ENCODE data around the gene NAP1L5. TPM values are rescaled to one million over a fixed set of nuclear protein-coding genes. Genes with fewer than 3 reads are reported as not detected.

The NAP1L5 gene
- total RNA-seq, 2 donors from 2014 or later: 7.7 to 10.5 TPM

DNA sequence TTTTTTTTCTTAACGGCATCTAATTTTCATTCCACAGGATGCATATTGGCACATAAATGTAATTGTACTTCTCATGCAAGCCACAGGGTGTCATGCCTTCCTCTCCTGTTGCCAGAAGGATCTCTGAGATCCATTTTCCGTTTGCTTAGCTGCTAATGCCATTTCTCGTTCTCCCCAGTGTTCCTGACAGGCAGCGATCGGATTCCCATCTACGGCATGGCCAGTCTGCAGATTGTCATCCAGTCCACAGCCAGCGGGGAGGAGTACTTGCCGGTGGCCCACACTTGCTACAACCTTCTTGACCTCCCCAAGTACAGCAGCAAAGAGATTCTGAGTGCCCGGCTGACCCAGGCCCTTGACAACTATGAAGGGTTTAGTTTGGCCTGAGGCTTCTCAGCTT, 8.9 kb upstream of the NAP1L5 start:
- WGBS: 33% methylated on average over 9 of the region's 9 CpGs
- Histone ChIP-seq H3K27ac (peak overlapping the region; percentile 53 to 54), H3K36me3 (peaks cover 0 to 6% of the 10 kb centered on the region in 2 donors), H3K27me3 (replicated peaks; ENCODE audit: insufficient read depth) (no peaks in the 10 kb centered on the region), H3K4me1 (replicated peaks) (no peaks in the 10 kb centered on the region), H3K9me3 (no peaks in the 10 kb centered on the region), H3K4me3 (no peak overlapping the region)
- intact Hi-C loops (cut with DNase I): loop anchor here (5.0 kb wide), 3 partner anchors 96 to 316 kb away; no protein-coding TSS in a partner anchor
- peak; percentile 34 for TF ChIP-seq POLR2AphosphoS5 (IDR thresholded peaks at IDR 0.05)
- TF ChIP-seq POLR2A (IDR thresholded peaks at IDR 0.05): no peak
- TF ChIP-seq, protein P1, sequence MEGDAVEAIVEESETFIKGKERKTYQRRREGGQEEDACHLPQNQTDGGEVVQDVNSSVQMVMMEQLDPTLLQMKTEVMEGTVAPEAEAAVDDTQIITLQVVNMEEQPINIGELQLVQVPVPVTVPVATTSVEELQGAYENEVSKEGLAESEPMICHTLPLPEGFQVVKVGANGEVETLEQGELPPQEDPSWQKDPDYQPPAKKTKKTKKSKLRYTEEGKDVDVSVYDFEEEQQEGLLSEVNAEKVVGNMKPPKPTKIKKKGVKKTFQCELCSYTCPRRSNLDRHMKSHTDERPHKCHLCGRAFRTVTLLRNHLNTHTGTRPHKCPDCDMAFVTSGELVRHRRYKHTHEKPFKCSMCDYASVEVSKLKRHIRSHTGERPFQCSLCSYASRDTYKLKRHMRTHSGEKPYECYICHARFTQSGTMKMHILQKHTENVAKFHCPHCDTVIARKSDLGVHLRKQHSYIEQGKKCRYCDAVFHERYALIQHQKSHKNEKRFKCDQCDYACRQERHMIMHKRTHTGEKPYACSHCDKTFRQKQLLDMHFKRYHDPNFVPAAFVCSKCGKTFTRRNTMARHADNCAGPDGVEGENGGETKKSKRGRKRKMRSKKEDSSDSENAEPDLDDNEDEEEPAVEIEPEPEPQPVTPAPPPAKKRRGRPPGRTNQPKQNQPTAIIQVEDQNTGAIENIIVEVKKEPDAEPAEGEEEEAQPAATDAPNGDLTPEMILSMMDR (IDR thresholded peaks at IDR 0.05): peak in 3 of 4 experiments; percentile 59 to 75 (median 62)
- DNase-seq (ENCODE audit: low spot score): peak; percentile 49

- H3K4me3 ChIP-seq: no peak overlapping the region
- no peak overlapping the region for H3K27ac ChIP-seq
- no peak for DNase-seq (ENCODE audit: low spot score)
- no peaks in the 10 kb centered on the region for H3K27me3 ChIP-seq (replicated peaks; ENCODE audit: insufficient read depth)
- H3K4me1 ChIP-seq (replicated peaks): no peaks in the 10 kb centered on the region
- no peaks in the 10 kb centered on the region for H3K9me3 ChIP-seq
- intact Hi-C loops (cut with DNase I): loop anchor here (5.0 kb wide), 3 partner anchors 96 to 316 kb away; no protein-coding TSS in a partner anchor
- TF ChIP-seq POLR2A (IDR thresholded peaks at IDR 0.05) (no peak), POLR2AphosphoS5 (IDR thresholded peaks at IDR 0.05) (no peak)
- TF ChIP-seq, protein P1 (IDR thresholded peaks at IDR 0.05): no peak
- 47% methylated on average over 3 of the region's 3 CpGs for WGBS
- peaks cover 0 to 6% of the 10 kb centered on the region in 2 donors for H3K36me3 ChIP-seq
Measured at GRCh38 chr4:88705805-88706492, 8.3 kb upstream of the NAP1L5 start.

- intact Hi-C loops (cut with DNase I): loop anchor here (5.0 kb wide), 3 partner anchors 97 to 317 kb away; no protein-coding TSS in a partner anchor
- TF ChIP-seq, protein P1 (IDR thresholded peaks at IDR 0.05): no peak
- TF ChIP-seq POLR2AphosphoS5 (IDR thresholded peaks at IDR 0.05) (no peak), POLR2A (IDR thresholded peaks at IDR 0.05) (no peak)
- no peak for DNase-seq (ENCODE audit: low spot score)
- no peak overlapping the region for H3K4me3 ChIP-seq
- H3K27ac ChIP-seq: no peak overlapping the region
- no peaks in the 10 kb centered on the region for H3K9me3 ChIP-seq
- H3K36me3 ChIP-seq: peaks cover 0 to 6% of the 10 kb centered on the region in 2 donors
- no peaks in the 10 kb centered on the region for H3K27me3 ChIP-seq (replicated peaks; ENCODE audit: insufficient read depth)
- no peaks in the 10 kb centered on the region for H3K4me1 ChIP-seq (replicated peaks)
Measured at GRCh38 chr4:88705223-88705622, 7.6 kb upstream of the NAP1L5 start.

DNA sequence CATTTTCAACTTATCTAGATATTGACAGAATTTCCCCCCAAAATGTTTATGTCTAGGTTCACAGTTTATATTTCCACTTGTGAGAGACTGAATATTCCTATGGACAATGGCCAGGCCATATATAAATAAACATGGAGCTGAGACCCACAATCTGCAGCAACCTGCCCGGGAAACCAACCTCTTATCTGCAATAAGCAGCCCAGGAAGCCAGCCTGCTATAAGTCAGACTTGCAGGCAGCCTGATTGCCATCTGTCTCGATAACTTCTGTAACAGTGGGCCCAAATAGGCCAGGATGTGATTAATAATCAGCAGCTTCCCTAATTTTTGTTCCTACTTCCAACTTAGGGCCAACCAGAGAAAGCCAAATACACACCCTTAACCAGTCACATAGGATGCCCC, 5.2 kb upstream of the NAP1L5 start:
- H3K9me3 ChIP-seq: no peaks in the 10 kb centered on the region
- no peak overlapping the region for H3K27ac ChIP-seq
- intact Hi-C loops (cut with DNase I): no loop called here
- H3K4me3 ChIP-seq: no peak overlapping the region
- H3K4me1 ChIP-seq (replicated peaks): no peaks in the 10 kb centered on the region
- DNase-seq (ENCODE audit: low spot score): no peak
- H3K27me3 ChIP-seq (replicated peaks; ENCODE audit: insufficient read depth): no peaks in the 10 kb centered on the region
- WGBS: 83% methylated on average over 2 of the region's 2 CpGs
- H3K36me3 ChIP-seq: peaks cover 0 to 6% of the 10 kb centered on the region in 2 donors
- no peak for TF ChIP-seq POLR2AphosphoS5 (IDR thresholded peaks at IDR 0.05)
- TF ChIP-seq POLR2A (IDR thresholded peaks at IDR 0.05): no peak
- TF ChIP-seq, protein P1 (IDR thresholded peaks at IDR 0.05): no peak

DNA sequence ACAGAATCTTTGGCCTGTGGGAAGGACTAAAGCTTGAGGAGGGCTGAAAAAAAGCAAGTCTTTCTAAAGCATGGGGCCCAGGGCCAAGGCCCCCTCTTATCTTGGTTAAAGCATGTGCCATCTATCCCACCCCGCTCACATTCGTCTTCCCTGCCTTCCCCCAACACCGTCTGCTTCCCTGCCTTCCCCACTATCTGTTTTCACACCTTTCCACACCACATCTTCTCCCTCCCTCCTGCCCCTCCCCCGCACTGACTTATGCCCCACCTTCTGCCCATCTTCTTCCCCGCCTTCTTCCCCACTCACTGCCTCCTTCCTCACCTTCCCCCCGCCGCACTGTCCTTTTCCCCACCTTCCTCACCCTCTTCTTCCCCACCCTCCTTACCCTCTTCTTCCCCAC, 890 bp upstream of the NAP1L5 start:
- Histone ChIP-seq H3K4me1 (replicated peaks) (no peaks in the 10 kb centered on the region), H3K9me3 (no peaks in the 10 kb centered on the region), H3K27ac (no peak overlapping the region), H3K27me3 (replicated peaks; ENCODE audit: insufficient read depth) (no peaks in the 10 kb centered on the region), H3K36me3 (no peaks in the 10 kb centered on the region), H3K4me3 (no peak overlapping the region)
- TF ChIP-seq POLR2AphosphoS5 (IDR thresholded peaks at IDR 0.05) (no peak), POLR2A (IDR thresholded peaks at IDR 0.05) (no peak)
- TF ChIP-seq, protein P1 (IDR thresholded peaks at IDR 0.05): no peak
- WGBS: 96% methylated on average over 7 of the region's 7 CpGs
- intact Hi-C loops (cut with DNase I): no loop called here
- no peak for DNase-seq (ENCODE audit: low spot score)
